DMS 273 treated with DMSO at 0.1 percent for 48 hours (cell line): ENCODE measurements around the gene OSBPL3.

Experiments
- DNase-seq: peaks from one replicate; lab custom pipeline; 2025; lab: John Stamatoyannopoulos, UW

Gene OSBPL3

DNA sequence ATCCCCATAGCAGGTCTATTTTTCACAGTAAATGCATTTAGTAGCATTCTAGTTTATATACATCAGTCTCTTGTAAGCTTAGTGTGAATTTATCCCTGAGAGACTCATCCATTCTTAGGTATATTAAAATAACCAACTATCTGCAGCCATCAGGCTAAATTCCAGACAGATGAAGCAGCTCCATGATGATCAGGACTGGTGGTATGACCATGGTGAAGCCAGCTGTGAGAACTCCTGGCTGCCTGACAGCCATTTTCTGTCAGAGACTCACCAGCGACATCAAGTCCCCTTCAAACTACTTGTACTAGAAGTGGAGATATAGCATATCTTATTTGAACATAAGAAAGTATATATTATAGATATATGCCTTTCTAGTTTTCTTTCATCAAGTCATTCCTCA lies 152.4 kb downstream of the OSBPL3 start:
- DNase-seq = no peak

DNA sequence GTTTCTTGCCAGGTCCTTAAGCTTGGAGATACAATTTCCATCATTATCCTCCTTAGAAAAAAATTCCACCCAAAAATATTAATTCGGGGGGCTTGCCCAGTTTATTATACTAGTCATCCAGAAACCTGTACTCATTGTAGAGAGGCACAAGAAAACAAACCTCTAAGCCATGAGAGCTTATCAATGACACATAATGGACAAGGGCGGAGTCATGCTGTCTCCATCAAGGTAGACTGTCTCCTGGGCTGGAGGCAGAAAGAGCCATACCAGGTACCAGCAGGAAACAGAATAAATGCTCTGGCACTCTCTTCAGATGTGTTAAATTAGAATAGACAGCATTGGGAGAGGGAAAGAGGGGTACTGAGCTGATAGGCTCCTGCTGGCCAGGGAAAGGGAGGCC lies 153.0 kb downstream of the OSBPL3 start:
- DNase-seq = no peak

DNA sequence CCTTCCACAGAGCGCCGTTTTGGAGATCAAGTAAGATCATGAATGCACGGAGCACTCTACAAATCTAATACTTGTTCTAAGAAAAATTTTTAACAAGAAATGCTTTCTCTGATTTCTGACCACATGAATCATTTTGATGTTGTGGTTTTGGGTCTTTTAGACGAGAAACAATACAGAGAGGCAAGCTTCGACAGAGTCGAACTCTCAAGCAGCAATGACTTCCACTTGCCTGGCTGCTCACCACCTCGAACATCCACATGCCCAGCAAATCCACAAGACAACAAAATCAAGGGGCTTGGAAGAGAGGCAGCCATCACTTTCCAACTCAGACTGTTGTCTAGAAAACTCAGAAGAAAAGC lies 153.3 kb downstream of the OSBPL3 start:
- no peak for DNase-seq

DNA sequence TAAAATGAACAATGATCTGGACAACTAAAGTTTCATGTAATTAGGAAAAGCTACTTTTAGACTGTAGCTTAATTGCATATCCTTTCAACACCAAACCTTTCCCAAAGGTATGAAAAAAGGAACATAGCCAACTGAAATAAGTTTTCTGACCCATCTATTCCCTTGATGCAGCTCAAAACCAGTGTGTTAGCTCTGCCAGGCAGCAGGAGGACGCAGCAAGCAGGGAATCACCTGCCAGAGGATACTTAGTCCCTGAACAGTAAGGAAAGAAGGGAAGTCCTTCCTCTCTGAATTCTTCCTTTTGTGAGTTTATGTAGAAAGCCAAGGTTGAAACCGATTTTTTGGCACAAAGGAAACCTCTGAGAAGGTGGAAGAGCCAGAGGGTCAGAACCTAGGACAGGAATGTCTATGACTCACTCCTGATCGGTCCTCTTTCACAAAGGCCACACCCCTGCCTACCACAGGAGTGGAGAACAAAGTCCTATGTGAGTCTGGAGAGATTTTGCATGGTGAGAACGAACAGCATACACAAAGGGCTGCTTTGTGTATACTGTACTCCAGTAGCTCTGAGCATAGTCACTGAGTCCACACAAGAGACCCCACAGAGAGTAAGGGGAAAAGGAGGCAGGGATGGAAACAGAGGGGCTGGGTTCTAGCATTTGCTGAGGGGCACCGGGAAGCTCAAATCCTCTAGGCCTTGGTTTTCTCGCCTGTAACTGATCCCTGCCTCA lies 153.9 kb downstream of the OSBPL3 start:
- DNase-seq = no peak

DNA sequence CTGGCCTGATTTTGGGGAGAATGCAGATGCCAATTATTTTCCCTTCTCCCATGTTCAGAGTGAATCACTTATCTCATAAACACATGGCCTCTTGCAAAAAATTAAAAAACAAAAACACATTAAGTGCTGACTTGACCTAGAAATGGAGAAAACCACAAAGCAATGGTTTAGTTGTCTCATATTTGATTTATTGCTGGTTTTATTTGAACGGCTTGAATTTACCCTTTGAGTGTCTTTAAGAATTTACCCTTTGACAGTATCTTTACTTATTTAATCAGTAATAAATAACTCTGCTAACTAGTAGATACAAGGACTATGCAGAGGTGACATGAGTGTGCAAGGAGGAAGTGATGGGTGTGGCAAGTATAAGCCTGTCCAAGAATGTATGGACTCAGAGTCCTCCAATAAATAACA lies 154.6 kb downstream of the OSBPL3 start:
- DNase-seq = no peak

DNA sequence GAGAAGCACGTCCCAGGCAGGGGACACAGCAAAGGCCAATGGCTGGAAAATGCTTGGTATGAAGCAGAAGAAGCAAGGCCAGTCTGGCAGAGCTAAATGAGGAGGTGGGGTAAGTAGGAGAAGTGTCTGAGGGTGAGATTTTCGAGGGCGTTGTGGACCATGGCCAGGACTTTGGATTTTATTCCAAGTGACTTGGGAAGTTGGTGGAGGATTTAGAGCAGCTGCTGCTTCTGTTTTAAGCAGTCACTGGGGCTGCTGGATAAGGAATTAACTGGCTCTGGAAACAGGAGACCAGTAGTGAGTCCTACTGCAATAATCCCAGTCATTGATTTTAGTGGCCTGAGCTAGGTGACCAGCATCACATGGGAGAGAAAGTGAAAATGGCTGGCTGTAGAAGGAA lies 155.1 kb downstream of the OSBPL3 start:
- no peak for DNase-seq

DNA sequence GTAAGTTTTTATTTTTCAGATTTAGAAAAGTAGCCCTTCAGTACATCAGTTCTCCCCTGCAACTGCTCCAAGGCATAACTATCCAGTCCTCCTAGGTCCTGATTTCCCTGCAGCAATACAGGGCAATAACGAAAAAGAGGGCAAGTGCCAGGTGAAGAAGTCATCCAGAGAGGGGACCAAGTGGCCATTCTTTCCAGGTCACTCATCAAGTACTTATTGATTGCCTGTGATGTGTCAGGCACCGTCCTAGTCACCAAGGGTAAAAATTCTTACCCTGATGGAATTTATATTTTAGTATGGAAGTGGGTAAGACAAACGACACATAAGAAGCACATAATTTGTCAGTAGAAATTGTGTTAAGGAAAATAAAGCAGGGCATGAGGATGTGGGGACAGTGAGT lies 155.6 kb downstream of the OSBPL3 start:
- no peak for DNase-seq

DNA sequence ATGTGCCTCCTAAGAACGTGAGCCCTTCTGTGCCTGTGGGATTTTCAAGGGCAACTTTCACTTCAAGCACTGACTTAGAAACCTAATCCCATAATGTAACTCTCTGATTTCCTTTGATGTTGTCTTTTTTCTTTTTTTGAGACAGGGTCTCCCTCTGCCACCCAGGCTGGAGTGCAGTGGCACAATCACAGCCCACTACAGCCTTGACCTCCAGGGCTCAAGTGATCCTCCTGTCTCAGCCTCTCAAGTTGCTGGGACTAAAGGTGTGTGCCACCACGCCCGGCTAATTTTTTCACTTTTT lies 158.3 kb downstream of the OSBPL3 start:
- DNase-seq = no peak

DNA sequence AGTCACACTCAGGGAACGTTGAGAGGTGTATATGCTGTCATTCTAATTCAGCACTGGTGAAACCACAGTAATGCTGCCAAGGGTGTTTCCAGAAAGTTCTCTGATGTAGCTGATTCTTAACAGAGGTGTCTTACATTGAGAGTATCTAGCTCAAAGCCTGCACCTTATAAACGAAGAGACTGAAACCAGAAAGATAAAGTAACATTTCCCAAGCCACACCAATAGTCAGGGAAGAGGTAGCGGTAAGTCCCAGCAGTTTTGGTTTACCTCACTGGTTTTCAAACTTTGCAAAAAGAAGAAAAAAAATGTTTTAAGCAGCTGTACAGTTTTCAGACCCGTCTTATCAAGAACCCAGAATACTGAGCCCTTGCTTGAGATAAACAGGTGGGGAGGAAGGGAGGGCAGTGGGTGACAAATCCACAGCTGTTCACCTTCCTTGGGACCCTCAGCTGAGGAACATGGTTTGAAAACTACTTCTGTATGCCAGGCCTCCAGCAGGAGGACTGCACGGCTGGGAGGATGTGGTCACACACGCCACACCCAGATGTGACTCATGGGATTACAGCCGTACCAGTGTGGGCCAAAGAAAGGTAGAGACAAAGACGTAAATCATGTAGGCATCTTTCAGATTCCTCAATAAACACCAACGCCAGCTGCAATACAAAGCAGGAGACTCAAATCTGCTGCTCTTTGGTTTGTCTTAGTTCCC lies 158.8 kb downstream of the OSBPL3 start:
- DNase-seq = no peak

DNA sequence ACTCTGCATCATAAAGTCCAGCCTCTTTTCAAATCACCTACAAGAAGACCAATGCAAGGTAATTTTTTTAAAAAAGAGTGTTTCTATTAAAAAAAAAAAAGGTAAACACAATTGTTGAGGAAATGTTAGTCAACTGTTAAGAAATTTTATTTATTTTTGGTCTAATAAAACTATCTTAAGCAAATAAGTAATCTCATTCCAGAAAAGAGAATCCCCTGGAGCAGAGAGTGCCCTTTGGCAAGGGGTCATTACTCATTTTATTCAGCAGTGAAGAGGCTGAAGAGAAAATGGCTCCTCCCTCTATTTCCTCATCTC lies 159.3 kb downstream of the OSBPL3 start:
- DNase-seq = no peak

DNA sequence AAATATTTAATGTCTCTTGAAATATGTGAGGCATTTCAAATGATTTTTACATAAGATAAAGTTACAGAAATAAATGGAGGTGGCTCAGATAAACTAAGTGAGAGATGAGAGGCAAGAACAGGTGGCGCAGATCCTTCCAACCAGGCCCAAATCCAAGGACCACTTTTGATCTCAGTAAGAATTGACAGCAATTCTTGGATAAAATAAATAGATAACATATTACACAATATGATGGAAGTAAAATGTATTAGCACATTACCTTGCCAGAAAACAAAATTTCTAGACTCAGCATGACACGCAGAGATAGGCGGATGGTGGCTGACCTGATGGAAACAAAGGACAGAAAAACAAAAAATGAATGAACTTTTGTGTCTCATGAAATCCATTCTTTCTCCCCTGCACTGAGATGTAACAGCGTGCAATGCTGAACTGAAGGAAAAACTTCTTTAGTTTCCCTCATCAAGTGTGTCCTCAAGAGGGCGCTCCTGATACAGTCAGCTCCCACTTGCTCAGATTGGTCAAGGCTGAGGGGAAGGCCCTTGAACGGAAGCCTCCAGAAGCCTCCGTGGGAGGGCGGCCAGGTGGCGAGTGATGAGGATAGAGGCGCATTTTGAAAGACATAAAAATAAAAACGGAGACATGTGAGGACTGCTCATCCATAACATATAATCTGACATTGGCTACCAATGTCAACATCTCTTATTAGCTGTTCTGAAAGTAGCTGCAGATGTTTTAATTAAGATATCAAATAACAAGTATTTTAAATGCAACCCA lies 159.9 kb downstream of the OSBPL3 start:
- DNase-seq = peak; percentile 68

DNA sequence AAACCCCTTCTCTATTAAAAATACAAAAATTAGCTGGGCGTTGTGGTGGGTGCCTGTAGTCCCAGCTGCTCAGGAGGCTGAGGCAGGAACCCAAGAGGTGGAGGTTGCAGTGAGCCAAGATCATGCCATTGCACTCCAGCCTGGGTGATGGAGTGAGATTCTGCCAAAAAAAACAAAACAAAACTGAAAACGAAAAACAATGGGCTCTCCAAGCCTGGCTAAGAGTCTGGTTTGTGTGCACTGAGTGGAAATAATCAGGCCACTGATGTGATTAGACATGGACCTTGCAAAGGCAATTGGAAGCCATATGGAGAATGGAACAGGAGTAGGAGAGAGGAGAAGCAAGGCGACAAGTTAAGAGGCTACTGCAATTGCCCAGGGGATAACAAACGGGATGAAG lies 162.6 kb downstream of the OSBPL3 start:
- no peak for DNase-seq

DNA sequence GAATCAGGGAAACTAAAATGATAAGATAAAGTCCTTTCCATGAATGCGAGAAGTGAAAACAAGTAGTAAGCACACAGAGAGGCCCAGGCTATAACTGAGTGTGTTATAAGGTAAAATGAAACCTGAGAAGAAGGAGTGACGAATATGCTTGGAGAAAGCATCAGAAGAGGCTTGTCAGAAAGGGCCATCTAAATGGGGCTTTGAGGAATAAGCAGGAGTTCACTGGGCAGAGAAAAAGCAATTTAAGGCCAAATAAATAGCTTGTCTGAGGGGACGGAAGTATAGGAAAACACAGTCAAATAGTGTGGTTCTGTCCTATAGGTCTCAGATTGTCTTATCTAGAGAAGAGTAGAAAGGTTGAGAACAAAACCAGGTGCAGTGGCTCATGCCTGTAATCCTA lies 163.1 kb downstream of the OSBPL3 start:
- no peak for DNase-seq

DNA sequence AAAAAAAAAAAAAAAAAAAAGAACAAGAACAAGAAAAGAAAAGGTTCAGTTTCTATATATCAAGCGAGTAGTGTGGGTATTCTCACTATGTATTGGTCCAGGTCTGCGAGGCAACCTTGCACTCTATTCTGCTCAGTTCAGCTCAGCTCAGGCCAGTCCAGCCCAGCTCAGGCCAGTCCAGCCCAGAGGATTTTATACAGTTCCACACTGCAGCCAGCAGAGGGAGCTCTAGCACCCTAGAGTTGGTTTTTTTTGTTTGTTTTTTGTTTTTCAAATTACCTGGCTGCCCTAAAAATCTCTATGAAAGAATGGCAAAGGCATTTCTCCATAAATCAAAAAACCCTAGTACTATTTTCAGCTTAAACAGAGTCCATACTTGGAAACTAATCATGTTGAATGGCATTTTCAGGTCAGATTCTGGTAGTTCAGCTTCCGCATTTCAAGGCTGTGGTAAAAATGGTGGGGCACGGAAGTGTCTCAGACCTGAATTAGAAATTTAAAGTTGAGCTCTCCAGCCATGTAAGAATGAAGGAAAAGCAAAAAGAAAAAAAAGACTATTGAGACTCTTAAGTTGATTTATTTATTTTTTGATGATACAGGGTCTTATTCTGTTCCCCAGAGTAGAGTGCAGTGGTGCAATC lies 167.6 kb downstream of the OSBPL3 start:
- no peak for DNase-seq

DNA sequence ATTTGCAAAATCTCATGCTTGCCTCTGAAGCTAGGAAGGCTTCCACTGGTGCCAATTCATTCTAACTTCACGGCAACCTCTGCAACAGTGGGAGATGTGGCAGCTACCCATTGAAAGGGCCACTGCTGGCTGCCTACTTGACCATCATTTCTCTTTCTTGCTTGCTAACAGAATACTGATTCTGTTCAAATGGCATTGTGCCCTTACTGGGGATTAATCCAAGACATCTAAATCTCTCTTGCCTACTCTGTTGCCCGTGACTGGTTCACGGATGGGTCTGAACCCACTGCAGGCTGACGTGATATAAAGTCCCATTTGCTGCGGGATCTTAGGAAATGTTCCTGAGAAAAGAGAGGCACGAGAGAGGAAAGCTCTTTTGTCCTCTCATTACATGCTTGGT lies 171.5 kb downstream of the OSBPL3 start:
- no peak for DNase-seq

DNA sequence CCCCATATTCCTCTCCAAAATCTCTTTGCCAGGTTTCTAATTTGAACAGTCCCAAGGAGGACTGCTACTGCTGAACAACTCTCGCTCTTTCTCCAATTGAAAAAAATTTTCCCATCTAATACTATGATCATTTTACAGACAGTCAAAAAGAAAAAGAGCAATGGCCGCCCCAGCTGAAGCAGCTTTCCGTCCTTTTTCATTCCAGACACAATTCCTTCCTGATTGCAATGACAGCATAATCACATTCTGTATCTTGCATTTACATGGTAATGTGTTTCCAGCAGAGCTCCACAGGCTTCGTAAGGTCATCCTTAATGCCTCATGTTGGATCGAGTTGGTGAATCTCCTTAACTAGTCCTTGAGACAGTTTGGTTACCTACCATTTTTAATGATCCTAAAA lies 177.7 kb downstream of the OSBPL3 start:
- DNase-seq = no peak

DNA sequence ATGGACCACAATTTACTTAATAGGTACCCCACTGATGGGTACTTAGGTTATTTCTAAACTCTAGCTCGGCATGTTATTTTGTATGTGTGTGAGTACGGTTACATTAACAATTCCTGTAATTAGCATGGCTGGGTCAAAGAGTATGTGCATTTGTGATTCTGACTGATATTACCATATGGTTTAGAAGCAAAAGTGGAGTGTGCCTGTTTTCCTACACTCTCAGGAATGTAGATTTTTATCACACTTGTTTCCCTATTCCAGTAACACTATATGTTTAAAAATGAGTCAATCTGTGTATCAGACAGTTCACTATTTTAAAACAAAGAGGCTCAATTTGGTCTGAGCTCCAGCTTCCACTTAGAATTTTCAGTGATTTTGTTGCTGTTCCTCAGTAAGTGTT lies 178.1 kb downstream of the OSBPL3 start:
- no peak for DNase-seq

DNA sequence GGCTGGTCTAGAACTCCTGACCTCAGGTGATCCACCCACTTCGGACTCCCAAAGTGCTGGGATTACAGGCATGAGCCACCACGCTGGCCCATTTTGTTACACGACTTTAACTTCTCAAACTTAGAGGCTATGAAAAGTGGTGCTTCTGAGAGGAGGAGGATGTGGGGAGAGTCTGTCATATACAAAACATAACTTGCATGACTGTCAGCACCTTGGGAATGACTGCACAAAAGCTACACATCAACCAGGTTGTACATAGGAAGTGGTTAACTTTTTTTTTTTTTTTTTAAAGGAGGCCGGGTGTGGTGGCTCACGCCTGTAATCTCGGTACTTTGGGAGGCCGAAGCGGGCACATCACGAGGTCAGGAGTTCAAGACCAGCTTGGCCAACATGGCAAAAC lies 179.3 kb downstream of the OSBPL3 start:
- DNase-seq = no peak

DNA sequence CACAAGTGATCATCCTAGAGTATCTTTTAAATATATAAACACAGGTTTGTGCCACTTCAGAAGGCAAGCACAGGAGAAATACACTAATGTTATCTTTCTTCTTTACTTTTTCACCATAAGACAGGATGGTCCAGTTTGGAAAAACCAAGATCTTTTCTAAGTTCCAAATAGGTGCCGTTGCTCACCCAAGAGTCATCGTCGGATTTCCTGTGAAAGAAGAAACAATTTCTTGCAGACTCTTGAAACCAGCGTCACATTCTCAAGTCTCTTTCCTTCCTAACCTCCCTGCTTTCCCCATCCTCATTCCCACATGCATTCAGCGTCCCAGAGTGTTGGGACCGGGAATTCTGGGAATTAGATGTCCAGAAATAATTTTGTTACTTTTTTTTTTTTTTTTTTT lies 179.9 kb downstream of the OSBPL3 start:
- no peak for DNase-seq

DNA sequence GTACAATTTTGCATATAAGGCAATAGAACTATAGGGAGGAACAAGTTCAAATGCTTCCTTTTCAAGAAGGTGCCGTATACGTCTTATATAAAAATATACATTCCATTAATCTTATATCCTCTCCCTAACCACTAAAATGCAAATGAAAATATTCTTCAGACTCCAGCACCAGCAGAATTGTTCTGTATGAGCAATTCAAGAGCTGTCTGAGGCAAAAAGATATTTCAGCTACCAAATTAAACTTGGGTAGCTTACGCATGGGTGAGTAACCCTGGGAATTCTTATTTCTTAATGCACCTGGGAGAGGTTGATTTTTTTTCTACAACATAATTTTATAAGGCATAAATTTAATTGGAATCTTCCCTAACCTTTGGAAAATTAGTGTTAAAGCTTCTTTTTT lies 180.5 kb downstream of the OSBPL3 start:
- no peak for DNase-seq

DNA sequence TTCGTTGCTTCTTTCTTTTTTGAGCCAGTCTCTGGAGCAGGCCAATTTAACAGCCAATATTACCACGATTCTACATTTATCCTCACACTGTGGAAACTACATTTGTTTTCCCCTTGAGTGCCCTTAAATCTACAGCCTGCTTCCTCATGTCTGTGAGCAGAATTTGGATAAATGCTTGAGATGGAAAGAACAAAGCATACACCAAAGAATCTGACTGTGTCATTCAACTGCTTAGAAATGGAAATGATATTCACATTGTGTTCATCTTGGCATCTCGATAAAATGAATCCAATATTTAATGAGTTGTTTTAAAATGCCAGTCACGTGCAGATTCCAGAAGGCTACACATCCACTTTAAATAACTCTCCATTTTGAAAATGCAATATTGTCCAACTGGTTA lies 181.7 kb downstream of the OSBPL3 start:
- no peak for DNase-seq

DNA sequence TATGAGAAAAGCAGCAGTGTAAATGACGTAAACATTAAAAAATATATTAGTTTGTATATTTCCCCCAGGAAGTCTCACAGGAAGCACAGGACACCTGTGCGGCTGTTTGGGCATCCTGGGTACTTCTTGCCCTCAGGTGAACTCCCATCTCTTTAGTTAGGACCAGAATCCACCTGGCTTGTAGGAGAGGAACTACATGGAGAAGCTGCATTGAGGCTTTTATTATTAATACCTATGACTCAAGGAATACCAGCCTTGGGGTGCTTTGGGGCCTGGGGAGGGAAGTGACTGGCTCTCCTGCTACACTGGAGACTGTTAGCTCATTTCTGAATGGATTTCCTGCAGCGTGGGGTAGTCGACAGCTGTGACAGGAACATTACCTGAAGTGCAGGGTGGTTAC lies 182.7 kb downstream of the OSBPL3 start:
- no peak for DNase-seq

DNA sequence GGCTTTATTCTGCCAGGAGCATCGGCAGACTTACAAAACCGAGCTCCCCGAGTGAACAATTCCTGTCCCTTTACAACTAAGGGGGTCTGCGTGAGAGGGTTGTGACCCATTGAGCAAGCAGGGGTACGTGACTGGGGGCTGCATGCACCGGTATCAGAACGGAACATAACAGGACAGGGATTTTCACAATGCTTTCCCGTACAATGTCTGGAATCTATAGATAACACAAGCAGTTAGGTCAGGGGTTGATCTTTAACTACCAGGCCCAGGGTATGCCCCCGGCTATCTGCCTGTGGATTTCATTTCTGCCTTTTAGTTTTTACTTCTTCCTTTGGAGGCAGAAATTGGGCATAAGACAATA lies 184.6 kb downstream of the OSBPL3 start:
- no peak for DNase-seq
